GM12878 (cell line): ENCODE results near the gene MYCBP2. TPM values are rescaled to one million over a fixed set of nuclear protein-coding genes. Genes with fewer than 3 reads are reported as not detected.

Experiments used
- ATAC-seq: fragments of 200-7000 bp; cut with Tn5 transposase; 3 replicates; pipeline ENCODE4 v1.9.1; 2020; ENCODE audit warnings: mild to moderate bottlenecking, moderate library complexity
- BruUV-seq: library from RNA; stranded (reverse); fragments of 400-500 nt; replicated peaks from 2 replicates; lab custom pipeline; 2021; lab: Mats Ljungman, UMichigan
- CTCF ChIA-PET: fragments of 300-600 bp; sonication (Branson Sonifier 250); formaldehyde crosslinking; extraction: SDS; loops from one replicate; lab custom pipeline; 2021; ENCODE audit warnings: inconsistent platforms; lab: Yijun Ruan, JAX
- POLR2A ChIA-PET: fragments of 350-600 bp; formaldehyde crosslinking; extraction: SDS; loops from one replicate; lab custom pipeline; 2021; ENCODE audit warnings: inconsistent platforms; lab: Charles Lee
- RAD21 ChIA-PET: fragments of 300-600 bp; sonication (Branson Sonifier 250); formaldehyde crosslinking; loops from one replicate; lab custom pipeline; 2023; ENCODE audit warnings: antibody characterized with exemption; ENCODE audit not compliant: unreplicated experiment; lab: Charles Lee
- SMC1A ChIA-PET: fragments of 300-600 bp; sonication (Branson Sonifier 250); formaldehyde crosslinking; loops from one replicate; lab custom pipeline; 2023; ENCODE audit not compliant: unreplicated experiment, uncharacterized antibody; lab: Charles Lee
- DNase-seq: peaks from one replicate; pipeline ENCODE4 v3.0.0-alpha.2; 2011; ENCODE audit warnings: low read depth, low spot score
- FAIRE-seq: peaks from 3 replicates; lab custom pipeline; 2011; peaks lifted over from hg19 to GRCh38; lab: Jason Lieb, UNC
- H2AFZ ChIP-seq: 2 replicates; pipeline ENCODE4 v1.6.0; 2011; ENCODE audit warnings: low read depth, low read length, control low read depth; ENCODE audit not compliant: control insufficient read depth
- H3K27ac ChIP-seq: 2 replicates; pipeline ENCODE4 v1.5.1; 2011; ENCODE audit warnings: control low read depth; ENCODE audit not compliant: control insufficient read depth, insufficient read depth
- H3K27me3 ChIP-seq, 2 experiments: replicated peaks in 1 of 2; 2 replicates each; pipeline versions ENCODE4 v1.6.0 to v1.6.1; 2011; ENCODE audit warnings: low read length in 1 of 2; ENCODE audit not compliant: control insufficient read depth in 2 of 2, insufficient read depth in 2 of 2
- H3K36me3 ChIP-seq, 2 experiments: 2 replicates each; pipeline ENCODE4 v1.5.1; 2011; ENCODE audit warnings: low read length in 1 of 2; ENCODE audit not compliant: control insufficient read depth in 2 of 2, insufficient read depth in 2 of 2
- H3K4me1 ChIP-seq: 2 replicates; pipeline ENCODE4 v1.6.1; 2011; ENCODE audit warnings: mild to moderate bottlenecking, low read length, moderate library complexity, mixed read lengths; ENCODE audit not compliant: control insufficient read depth, insufficient read depth
- H3K4me2 ChIP-seq: 2 replicates; pipeline ENCODE4 v1.6.0; 2011; ENCODE audit warnings: control low read depth; ENCODE audit not compliant: control insufficient read depth, insufficient read depth
- H3K4me3 ChIP-seq: fragments of 200-600 bp; sonication (generic); 2 replicates; pipeline ENCODE4 v1.5.1; 2016
- H3K79me2 ChIP-seq: 2 replicates; pipeline ENCODE4 v1.6.0; 2011; ENCODE audit warnings: low read length; ENCODE audit not compliant: control insufficient read depth, insufficient read depth
- H3K9ac ChIP-seq: 2 replicates; pipeline ENCODE4 v1.8.0; 2011; ENCODE audit warnings: low read length, control low read depth, mixed read lengths; ENCODE audit not compliant: control insufficient read depth, insufficient read depth
- H3K9me3 ChIP-seq: replicated peaks from 3 replicates; pipeline ENCODE4 v1.5.1; 2011; ENCODE audit warnings: mild to moderate bottlenecking, low read length; ENCODE audit not compliant: control insufficient read depth, insufficient read depth
- H4K20me1 ChIP-seq: 2 replicates; pipeline ENCODE4 v1.6.0; 2011; ENCODE audit not compliant: control insufficient read depth, insufficient read depth
- POLR2A ChIP-seq: IDR thresholded peaks from 2 replicates; pipeline ENCODE4 v1.6.1; 2011; ENCODE audit warnings: low read depth, mild to moderate bottlenecking, low read length
- POLR2AphosphoS5 ChIP-seq: IDR thresholded peaks from 2 replicates; pipeline ENCODE4 v1.6.1; 2011; ENCODE audit warnings: mild to moderate bottlenecking, low read length, inconsistent platforms
- RCOR1 ChIP-seq: conservative IDR thresholded peaks from 2 replicates; pipeline ENCODE4 v1.6.1; 2012; ENCODE audit warnings: low read depth, low read length, improper control_type of control experiment
- WGBS: methylation state at CpG from one replicate; pipeline ENCODE4 v1.1.6; 2016; ENCODE audit warnings: low lambda C conversion rate; ENCODE audit not compliant: insufficient replicate concordance, insufficient coverage; ENCODE audit errors: missing lambda C conversion rate; 5-methylcytosine and 5-hydroxymethylcytosine counted together
- in situ Hi-C: fragments of 300-500 bp; cut with MboI; formaldehyde crosslinking; loops from 9 replicates; pipeline ENCODE4 v1.14.3; 2018; ENCODE audit warnings: mixed read lengths
- intact Hi-C: fragments of 100-400 bp; cut with micrococcal nuclease; formaldehyde crosslinking; loops from one replicate; pipeline ENCODE4 v1.14.2; 2022; ENCODE audit not compliant: unreplicated experiment
- polyA plus RNA-seq, 11 experiments: library from polyadenylated mRNA; depleted of rRNA in 4 of 11; unstranded in 6 of 11; stranded (reverse) in 5 of 11; fragments of >200 nt; fragmentation: Nextera tagmentation in 4 of 11; fragmentation: Illumina TruSeq in 1 of 11; extraction: Ambion mirVana in 4 of 11; extraction: Trizol in 1 of 11; gene quantifications; 1 replicate in 1 of 11; 2 replicates in 10 of 11; pipeline versions ENCODE4 v1.2.1 to v1.2.3, GENCODE V29; 2011 to 2016; ENCODE audit warnings: inconsistent platforms in 2 of 11, missing spikeins in 2 of 11, low read depth in 1 of 11
- total RNA-seq, 4 experiments: library from RNA; depleted of rRNA in 3 of 4; stranded (reverse); fragments of >200 nt in 3 of 4; fragmentation: Illumina TruSeq in 1 of 4; extraction: Trizol in 1 of 4; gene quantifications; 2 replicates each; pipeline versions ENCODE4 v1.2.1 to v1.2.3, GENCODE V29; 2013 to 2021
- TF ChIP-seq, protein P1 (sequence below): fragments of 450-650 bp; IDR thresholded peaks from 2 replicates; pipeline ENCODE4 v1.6.1; 2018; ENCODE audit warnings: borderline replicate concordance, mild to moderate bottlenecking; ENCODE audit not compliant: partially characterized antibody
- TF ChIP-seq, protein P2 (sequence below): IDR thresholded peaks from 2 replicates; pipeline ENCODE4 v1.6.1; 2011; ENCODE audit warnings: borderline replicate concordance, low read depth, mild to moderate bottlenecking, moderate library complexity, low read length; ENCODE audit not compliant: insufficient read depth, poor library complexity, severe bottlenecking

Gene MYCBP2
- total and polyA plus RNA-seq, 10 of the 15 experiments (the other 5 are each of a cell fraction or from before 2014, with no cell fraction given) = 51.9 to 152 (median 98.2) TPM

- in situ Hi-C loops (no loop called here), intact Hi-C loops (no loop called here)
- ChIA-PET SMC1A (interaction anchor here (0.8 kb wide), 1 partner anchor 12 kb away, joined by 3 read pairs; no protein-coding TSS in a partner anchor), CTCF (interaction anchor here (1.0 kb wide), 1 partner anchor 25 kb away, joined by 3 read pairs; no protein-coding TSS in a partner anchor), POLR2A (interaction anchor here (0.6 kb wide), 1 partner anchor 22 kb away, joined by 6 read pairs; no protein-coding TSS in a partner anchor), RAD21 (no interaction called here)
- no peak for DNase-seq
- Histone ChIP-seq H3K4me3 (no peak overlapping the region), H3K79me2 (no peaks in the 10 kb centered on the region), H3K4me1 (no peaks in the 10 kb centered on the region), H3K9me3 (no peaks in the 10 kb centered on the region), H4K20me1 (no peaks in the 10 kb centered on the region), H3K9ac (no peak overlapping the region), H3K27me3 (no peaks in the 10 kb centered on the region), H3K4me2 (no peak overlapping the region), H2AFZ (no peak overlapping the region), H3K36me3 (peaks cover 1 to 16% of the 10 kb centered on the region in 2 experiments), H3K27ac (no peak overlapping the region)
- FAIRE-seq = no peak
- ATAC-seq = no peak; the same call in 2 of the 3 replicates
- TF ChIP-seq POLR2AphosphoS5 = 0 out of 2 replicates have a peak, but pooled peaks have one; percentile 11
- no peak for TF ChIP-seq POLR2A
- WGBS = 96% methylated on average over 8 of the region's 8 CpGs
- no TSS peak for BruUV-seq
Observed at GRCh38 chr13:77047649-77048343, 279.1 kb downstream of the MYCBP2 start.

GRCh38 chr13:77042566-77043177, 284.2 kb downstream of the MYCBP2 start:
- Histone ChIP-seq H3K4me1 (no peaks in the 10 kb centered on the region), H3K9ac (no peak overlapping the region)
- intact Hi-C loops (no loop called here), in situ Hi-C loops (no loop called here)
- 99% methylated on average over 5 of the region's 5 CpGs for WGBS
- no TSS peak for BruUV-seq
- SMC1A ChIA-PET = interaction anchor here (0.8 to 2.5 kb wide), 8 partner anchors 9 to 90 kb away, joined by 3 to 11 read pairs (median 4); no protein-coding TSS in a partner anchor
- no peak for ATAC-seq
- TF ChIP-seq, protein P1, sequence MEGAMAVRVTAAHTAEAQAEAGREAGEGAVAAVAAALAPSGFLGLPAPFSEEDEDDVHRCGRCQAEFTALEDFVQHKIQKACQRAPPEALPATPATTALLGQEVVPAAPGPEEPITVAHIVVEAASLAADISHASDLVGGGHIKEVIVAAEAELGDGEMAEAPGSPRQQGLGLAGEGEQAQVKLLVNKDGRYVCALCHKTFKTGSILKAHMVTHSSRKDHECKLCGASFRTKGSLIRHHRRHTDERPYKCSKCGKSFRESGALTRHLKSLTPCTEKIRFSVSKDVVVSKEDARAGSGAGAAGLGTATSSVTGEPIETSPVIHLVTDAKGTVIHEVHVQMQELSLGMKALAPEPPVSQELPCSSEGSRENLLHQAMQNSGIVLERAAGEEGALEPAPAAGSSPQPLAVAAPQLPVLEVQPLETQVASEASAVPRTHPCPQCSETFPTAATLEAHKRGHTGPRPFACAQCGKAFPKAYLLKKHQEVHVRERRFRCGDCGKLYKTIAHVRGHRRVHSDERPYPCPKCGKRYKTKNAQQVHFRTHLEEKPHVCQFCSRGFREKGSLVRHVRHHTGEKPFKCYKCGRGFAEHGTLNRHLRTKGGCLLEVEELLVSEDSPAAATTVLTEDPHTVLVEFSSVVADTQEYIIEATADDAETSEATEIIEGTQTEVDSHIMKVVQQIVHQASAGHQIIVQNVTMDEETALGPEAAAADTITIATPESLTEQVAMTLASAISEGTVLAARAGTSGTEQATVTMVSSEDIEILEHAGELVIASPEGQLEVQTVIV = no peak
- TF ChIP-seq RCOR1 (no peak), POLR2AphosphoS5 (0 out of 2 replicates have a peak, but pooled peaks have one; percentile 20)
- TF ChIP-seq, protein P2, sequence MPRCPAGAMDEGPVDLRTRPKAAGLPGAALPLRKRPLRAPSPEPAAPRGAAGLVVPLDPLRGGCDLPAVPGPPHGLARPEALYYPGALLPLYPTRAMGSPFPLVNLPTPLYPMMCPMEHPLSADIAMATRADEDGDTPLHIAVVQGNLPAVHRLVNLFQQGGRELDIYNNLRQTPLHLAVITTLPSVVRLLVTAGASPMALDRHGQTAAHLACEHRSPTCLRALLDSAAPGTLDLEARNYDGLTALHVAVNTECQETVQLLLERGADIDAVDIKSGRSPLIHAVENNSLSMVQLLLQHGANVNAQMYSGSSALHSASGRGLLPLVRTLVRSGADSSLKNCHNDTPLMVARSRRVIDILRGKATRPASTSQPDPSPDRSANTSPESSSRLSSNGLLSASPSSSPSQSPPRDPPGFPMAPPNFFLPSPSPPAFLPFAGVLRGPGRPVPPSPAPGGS = peak; percentile 10
- TF ChIP-seq, all 136 proteins: peak for 2
- CTCF ChIA-PET = interaction anchor here (0.7 to 2.5 kb wide), 4 partner anchors 9 to 459 kb away, joined by 3 to 12 read pairs (median 4); no protein-coding TSS in a partner anchor
- RAD21 ChIA-PET = interaction anchor here (0.9 kb wide), 1 partner anchor 17 kb away, joined by 3 read pairs; no protein-coding TSS in a partner anchor
- POLR2A ChIA-PET = interaction anchor here (0.7 to 0.9 kb wide), 2 partner anchors 10 to 1366 kb away, joined by 3 read pairs; no protein-coding TSS in a partner anchor
- Histone ChIP-seq H3K4me2 (no peak overlapping the region), H3K9me3 (no peaks in the 10 kb centered on the region), H2AFZ (no peak overlapping the region), H3K27ac (no peak overlapping the region), H3K79me2 (no peaks in the 10 kb centered on the region), H4K20me1 (no peaks in the 10 kb centered on the region), H3K27me3 (no peaks in the 10 kb centered on the region), H3K4me3 (no peak overlapping the region), H3K36me3 (peaks cover 1 to 10% of the 10 kb centered on the region in 2 experiments)
- DNase-seq (no peak), FAIRE-seq (no peak)
